ENCODE results near the gene ZFAND2B. TPM values are rescaled to one million over a fixed set of nuclear protein-coding genes. Genes with fewer than 3 reads are reported as not detected.

ZFAND2B gene
- total RNA-seq, 3 donors from 2014 or later = 43.6 to 52.0 (median 45.0) TPM

DNA sequence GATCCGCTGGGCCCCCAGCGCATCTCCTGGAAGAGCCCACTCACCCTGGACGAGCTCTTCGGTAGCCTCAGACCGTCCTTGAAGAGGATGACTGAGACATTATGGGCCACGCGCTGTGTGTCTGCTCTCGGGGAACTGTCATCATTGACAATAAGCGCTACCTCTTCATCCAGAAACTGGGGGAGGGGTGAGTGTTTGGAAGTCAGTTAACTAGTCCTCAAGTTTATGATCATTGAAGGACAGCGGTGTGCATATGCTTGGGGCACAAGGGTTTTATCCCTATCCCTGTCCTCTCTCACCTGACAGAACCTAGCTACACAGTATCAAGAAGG lies 39.3 kb downstream of the ZFAND2B start:
- Histone ChIP-seq H3K27me3 (no peaks in the 10 kb centered on the region), H3K36me3 (no peaks in the 10 kb centered on the region), H3K4me1 (peaks cover 12 to 24% of the 10 kb centered on the region in 2 donors), H3K27ac (peak overlapping the region; percentile 98), H3K9me3 (no peaks in the 10 kb centered on the region), H3K4me3 (peak overlapping the region; percentile 73 to 93 (median 82))
- intact Hi-C loops (cut with DNase I; ENCODE audit: low total_unique reads) = no loop called here
- TF ChIP-seq POLR2A (IDR thresholded peaks at IDR 0.05) (no peak), POLR2AphosphoS5 (IDR thresholded peaks at IDR 0.05) (no peak)
- TF ChIP-seq, protein P1, sequence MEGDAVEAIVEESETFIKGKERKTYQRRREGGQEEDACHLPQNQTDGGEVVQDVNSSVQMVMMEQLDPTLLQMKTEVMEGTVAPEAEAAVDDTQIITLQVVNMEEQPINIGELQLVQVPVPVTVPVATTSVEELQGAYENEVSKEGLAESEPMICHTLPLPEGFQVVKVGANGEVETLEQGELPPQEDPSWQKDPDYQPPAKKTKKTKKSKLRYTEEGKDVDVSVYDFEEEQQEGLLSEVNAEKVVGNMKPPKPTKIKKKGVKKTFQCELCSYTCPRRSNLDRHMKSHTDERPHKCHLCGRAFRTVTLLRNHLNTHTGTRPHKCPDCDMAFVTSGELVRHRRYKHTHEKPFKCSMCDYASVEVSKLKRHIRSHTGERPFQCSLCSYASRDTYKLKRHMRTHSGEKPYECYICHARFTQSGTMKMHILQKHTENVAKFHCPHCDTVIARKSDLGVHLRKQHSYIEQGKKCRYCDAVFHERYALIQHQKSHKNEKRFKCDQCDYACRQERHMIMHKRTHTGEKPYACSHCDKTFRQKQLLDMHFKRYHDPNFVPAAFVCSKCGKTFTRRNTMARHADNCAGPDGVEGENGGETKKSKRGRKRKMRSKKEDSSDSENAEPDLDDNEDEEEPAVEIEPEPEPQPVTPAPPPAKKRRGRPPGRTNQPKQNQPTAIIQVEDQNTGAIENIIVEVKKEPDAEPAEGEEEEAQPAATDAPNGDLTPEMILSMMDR (IDR thresholded peaks at IDR 0.05) = no peak
- DNase-seq (ENCODE audit: low spot score in 2 of 2) = no peak

DNA sequence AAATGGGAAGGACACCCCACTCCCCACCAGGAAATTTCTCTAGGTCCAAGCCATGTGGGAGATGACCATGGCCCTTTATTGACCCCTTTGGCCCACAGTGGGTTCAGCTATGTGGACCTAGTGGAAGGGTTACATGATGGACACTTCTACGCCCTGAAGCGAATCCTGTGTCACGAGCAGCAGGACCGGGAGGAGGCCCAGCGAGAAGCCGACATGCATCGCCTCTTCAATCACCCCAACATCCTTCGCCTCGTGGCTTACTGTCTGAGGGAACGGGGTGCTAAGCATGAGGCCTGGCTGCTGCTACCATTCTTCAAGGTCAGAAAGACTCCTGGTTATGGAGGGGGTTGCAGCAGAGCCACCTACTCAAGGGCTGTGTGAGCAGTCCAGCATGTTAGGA lies 40.0 kb downstream of the ZFAND2B start:
- Histone ChIP-seq H3K27ac (peak overlapping the region; percentile 98), H3K9me3 (no peaks in the 10 kb centered on the region), H3K4me3 (no peak overlapping the region), H3K4me1 (peaks cover 12 to 24% of the 10 kb centered on the region in 2 donors), H3K36me3 (no peaks in the 10 kb centered on the region), H3K27me3 (no peaks in the 10 kb centered on the region)
- TF ChIP-seq POLR2AphosphoS5 (IDR thresholded peaks at IDR 0.05) (no peak), POLR2A (IDR thresholded peaks at IDR 0.05) (no peak)
- TF ChIP-seq, protein P1 (IDR thresholded peaks at IDR 0.05) = no peak
- DNase-seq (ENCODE audit: low spot score in 2 of 2) = no peak
- intact Hi-C loops (cut with DNase I; ENCODE audit: low total_unique reads) = no loop called here

DNA sequence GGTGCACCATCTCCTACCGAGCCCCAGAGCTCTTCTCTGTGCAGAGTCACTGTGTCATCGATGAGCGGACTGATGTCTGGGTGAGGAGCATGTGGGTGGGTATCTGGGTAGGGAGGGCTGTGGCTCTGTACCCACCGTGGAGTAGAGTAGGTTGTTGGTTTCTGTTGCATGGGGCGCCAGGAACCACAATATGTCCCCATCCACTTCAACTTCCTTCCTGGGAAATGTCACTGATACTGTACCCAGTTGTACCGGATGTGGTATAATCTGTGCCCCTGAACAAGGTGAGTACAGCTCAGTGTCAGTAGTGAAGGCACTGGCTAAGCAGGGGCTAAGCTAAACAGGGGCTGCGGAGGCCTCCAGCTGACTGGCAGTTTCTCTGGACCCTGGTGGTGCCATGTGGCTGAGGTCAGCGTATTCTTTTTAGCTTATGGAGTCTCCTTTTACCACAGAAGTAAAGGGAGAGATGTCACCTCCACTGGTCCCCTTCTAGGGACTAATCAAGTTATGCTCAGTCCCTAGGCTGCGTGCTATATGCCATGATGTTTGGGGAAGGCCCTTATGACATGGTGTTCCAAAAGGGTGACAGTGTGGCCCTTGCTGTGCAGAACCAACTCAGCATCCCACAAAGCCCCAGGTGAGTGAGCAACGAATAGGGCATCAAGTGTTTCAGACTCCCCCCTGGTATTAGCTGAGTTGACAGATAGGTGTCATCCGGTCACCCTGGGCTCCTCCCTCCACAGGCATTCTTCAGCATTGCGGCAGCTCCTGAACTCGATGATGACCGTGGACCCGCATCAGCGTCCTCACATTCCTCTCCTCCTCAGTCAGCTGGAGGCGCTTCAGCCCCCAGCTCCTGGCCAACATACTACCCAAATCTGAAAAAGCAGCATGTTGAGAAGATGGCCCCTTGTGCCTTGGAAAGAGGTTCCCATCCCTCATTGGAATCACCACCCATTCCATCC lies 41.4 kb downstream of the ZFAND2B start:
- no peak for DNase-seq (ENCODE audit: low spot score in 2 of 2)
- peaks cover 17 to 24% of the 10 kb centered on the region in 2 donors for H3K4me1 ChIP-seq
- no peak overlapping the region for H3K4me3 ChIP-seq
- intact Hi-C loops (cut with DNase I; ENCODE audit: low total_unique reads) = no loop called here
- H3K36me3 ChIP-seq = no peaks in the 10 kb centered on the region
- TF ChIP-seq POLR2AphosphoS5 (IDR thresholded peaks at IDR 0.05) (no peak), POLR2A (IDR thresholded peaks at IDR 0.05) (no peak)
- TF ChIP-seq, protein P1 (IDR thresholded peaks at IDR 0.05) = no peak
- no peaks in the 10 kb centered on the region for H3K27me3 ChIP-seq
- H3K27ac ChIP-seq = peak overlapping the region; percentile 93 to 98
- no peaks in the 10 kb centered on the region for H3K9me3 ChIP-seq

DNA sequence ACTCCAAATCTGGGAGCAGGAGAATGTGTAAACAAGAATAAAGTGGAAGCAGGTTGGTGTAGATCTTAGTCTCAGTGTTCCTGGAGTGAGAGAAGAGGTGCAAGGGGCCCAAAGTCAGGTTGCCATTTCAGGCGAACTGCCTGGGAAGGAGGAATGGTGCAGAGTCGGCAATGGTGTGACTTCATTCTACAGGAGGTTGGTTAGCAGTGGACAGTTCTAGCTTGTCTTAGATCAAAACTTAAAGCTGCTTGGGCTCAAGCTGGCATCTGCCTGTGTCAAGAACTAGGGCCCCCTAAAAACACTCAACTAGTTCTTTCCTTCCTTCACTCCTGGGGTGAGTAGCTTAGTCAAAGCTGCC lies 42.2 kb downstream of the ZFAND2B start:
- no peaks in the 10 kb centered on the region for H3K27me3 ChIP-seq
- TF ChIP-seq POLR2A (IDR thresholded peaks at IDR 0.05) = no peak
- peak overlapping the region; percentile 93 to 98 for H3K27ac ChIP-seq
- H3K4me1 ChIP-seq = peaks cover 17 to 24% of the 10 kb centered on the region in 2 donors
- no peaks in the 10 kb centered on the region for H3K36me3 ChIP-seq
- H3K9me3 ChIP-seq = no peaks in the 10 kb centered on the region
- peak overlapping the region in 2 of 3 donors; percentile 6 to 43 for H3K4me3 ChIP-seq
- no peak for DNase-seq (ENCODE audit: low spot score in 2 of 2)
- intact Hi-C loops (cut with DNase I; ENCODE audit: low total_unique reads) = no loop called here

DNA sequence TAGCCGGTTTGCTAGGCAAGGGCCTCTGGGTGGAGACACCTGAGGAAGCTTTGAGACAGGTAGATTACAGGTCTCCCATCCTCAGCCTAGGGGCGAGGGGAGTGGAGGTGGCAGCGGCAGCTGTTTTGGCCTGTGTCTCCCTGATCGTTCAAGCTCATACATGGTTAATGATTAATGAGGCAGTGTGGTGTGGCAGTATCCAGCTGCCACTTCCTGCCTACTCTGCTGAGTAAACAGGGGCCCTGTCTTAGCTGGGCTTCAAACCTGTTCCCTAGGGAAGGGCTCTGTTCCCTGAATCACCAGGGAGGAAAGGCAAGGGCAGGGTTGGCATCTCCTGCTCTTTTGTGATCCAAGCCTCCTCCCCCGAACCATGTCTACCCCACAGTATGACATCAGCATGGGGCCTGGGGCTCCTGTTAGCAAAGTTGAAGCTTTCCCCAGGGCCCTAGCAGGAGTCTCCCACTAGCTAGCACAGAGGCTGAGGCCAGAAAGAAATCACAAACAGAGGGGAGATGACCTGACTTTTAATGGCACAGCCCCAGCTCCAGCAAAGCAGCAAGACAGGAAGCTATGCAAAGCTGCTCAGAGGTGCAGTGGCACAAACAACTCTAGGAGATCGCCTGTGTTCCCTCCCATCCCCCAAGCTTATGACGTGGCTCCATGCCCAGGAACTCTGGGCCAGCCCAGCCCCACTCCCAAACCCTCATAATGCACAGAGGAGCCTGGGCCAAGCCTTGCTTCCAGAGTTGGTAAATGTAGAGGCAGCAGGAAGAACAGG lies 42.8 kb downstream of the ZFAND2B start:
- DNase-seq (ENCODE audit: low spot score in 2 of 2) = peak; percentile 89 to 90
- no peaks in the 10 kb centered on the region for H3K9me3 ChIP-seq
- no peaks in the 10 kb centered on the region for H3K27me3 ChIP-seq
- peak overlapping the region in 1 of 3 donors; percentile 43 for H3K4me3 ChIP-seq
- no peaks in the 10 kb centered on the region for H3K36me3 ChIP-seq
- H3K4me1 ChIP-seq = peaks cover 21 to 24% of the 10 kb centered on the region in 2 donors
- intact Hi-C loops (cut with DNase I; ENCODE audit: low total_unique reads) = no loop called here
- peak overlapping the region; percentile 93 to 98 for H3K27ac ChIP-seq
- TF ChIP-seq, protein P1 (IDR thresholded peaks at IDR 0.05) = no peak
- TF ChIP-seq POLR2AphosphoS5 (IDR thresholded peaks at IDR 0.05) (peak; percentile 25 to 62 (median 49)), POLR2A (IDR thresholded peaks at IDR 0.05) (no peak)
